Pancreas (tissue), 10 donors: ENCODE results near the gene ATXN1L. TPM values are rescaled to one million over a fixed set of nuclear protein-coding genes. Genes with fewer than 3 reads are reported as not detected.

Experiments used
- ATAC-seq, 4 donors: fragments of 200-7000 bp; cut with Tn5 transposase; one replicate each; pipeline versions ENCODE4 v1.8.0 to v1.9.1; 2020; ENCODE audit warnings: mild to moderate bottlenecking in 4 of 4, moderate library complexity in 4 of 4
- DNase-seq, 6 donors: peaks; one replicate each; pipeline ENCODE4 v3.0.0-alpha.2; 2020
- FAIRE-seq: peaks from 2 replicates; lab custom pipeline; 2012; peaks lifted over from hg19 to GRCh38; lab: Jason Lieb, UNC
- H3K27ac ChIP-seq, 4 donors: fragments of 200-600 bp; sonication (generic); 1 replicate in 3 of 4; 2 replicates in 1 of 4; pipeline versions ENCODE4 v1.5.0 to v1.8.0; 2020
- H3K27me3 ChIP-seq, 4 donors: fragments of 200-600 bp; one replicate each; pipeline ENCODE4 v1.8.0; 2021
- H3K36me3 ChIP-seq, 3 donors: fragments of 200-600 bp; sonication (generic) in 1 of 3; one replicate each; pipeline versions ENCODE4 v1.5.0 to v1.8.0; 2020 to 2021
- H3K4me1 ChIP-seq, 3 donors: fragments of 200-600 bp; one replicate each; pipeline ENCODE4 v1.8.0; 2021
- H3K4me3 ChIP-seq, 4 donors: fragments of 200-600 bp; sonication (generic) in 2 of 4; one replicate each; pipeline versions ENCODE4 v1.5.0 to v1.8.0; 2020 to 2021
- H3K9me3 ChIP-seq, 4 donors: fragments of 200-600 bp; one replicate each; pipeline ENCODE4 v1.8.0; 2021
- CTCF ChIP-seq, 4 donors: fragments of 200-600 bp; sonication (generic) in 3 of 4; IDR thresholded peaks; one replicate each; pipeline versions ENCODE4 v1.5.0 to v1.8.0; 2021; ENCODE audit warnings: antibody characterized with exemption in 4 of 4
- WGBS, 2 donors: extraction: QIAGEN DNeasy Blood & Tissue Kit; methylation state at CpG; one replicate each; pipeline ENCODE4 v1.1.7; 2013; 5-methylcytosine and 5-hydroxymethylcytosine counted together
- intact Hi-C, 3 donors: fragments of 100-400 bp; cut with DNase I; formaldehyde crosslinking; loops; one replicate each; pipeline versions ENCODE4 v1.11.1 to v1.14.2; 2022
- polyA plus RNA-seq, 2 donors: library from polyadenylated mRNA; stranded (reverse); fragments of 200-250 nt; gene quantifications; one replicate each; pipeline ENCODE4 v1.2.3, GENCODE V29; 2013
- total RNA-seq, 6 donors: library from RNA; stranded (reverse); fragmentation: NEBNext Ultra II Directional in 4 of 6; extraction: Animal tissue kit (Norgen Biotek cat#: 25700) in 4 of 6; gene quantifications; one replicate each; pipeline versions ENCODE4 v1.2.1 to v1.2.4, GENCODE V29; 2021 to 2023
- donor health status: healthy with polysubstance abuse.
- donor health status: DM: no; HTN: no; CAD: no; lungs with moderate emphysema.
- donor health status: DM: no; HTN: no; CAD: no.
- donor health status: control.
- donor health status: control.
- donor health status: Bipolar disorder and iron deficiency.
- donor health status: DM: yes; HTN: yes; CAD: no.
- donor health status: DM: no; HTN: no; CAD: no.
- donor health status: DM: no; HTN: no; CAD: no.
- donor health status: DM: yes; HTN: yes; CAD: no.

ATXN1L gene
- total RNA-seq, result 10 to 100 TPM; 10.2 to 17.4 (median 12.4) TPM
- 1 to 10 TPM; 5.5 to 6.2 TPM for polyA plus RNA-seq

GRCh38 chr16:71845639-71846430, at the start of gene ATXN1L:
ATXN1L (plus strand) TSS chr16:71845976; CDS start chr16:71849741, 3,765 bp downstream.
- peaks cover 0 to 8% (median 6%) of the 10 kb centered on the region in 3 donors for H3K4me1 ChIP-seq
- no peak for TF ChIP-seq CTCF (IDR thresholded peaks at IDR 0.05)
- H3K4me3 ChIP-seq, result peak within 1 kb of the TSS; percentile 69 to 99 (median 99)
- intact Hi-C loops, result no loop called here
- peaks cover 0 to 14% (median 5%) of the 10 kb centered on the region in 3 donors for H3K36me3 ChIP-seq
- H3K9me3 ChIP-seq, result no peaks in the 10 kb centered on the region
- DNase-seq (peak; percentile 88 to 97 (median 92)), ATAC-seq (peak; percentile 98 to 99 (median 98)), FAIRE-seq (no peak)
- H3K27me3 ChIP-seq, result no peaks in the 10 kb centered on the region
- 0 to 1% methylated on average over 38 to 62 of the region's 62 CpGs for WGBS, 2 donors
- peak within 1 kb of the TSS; percentile 82 to 90 (median 85) for H3K27ac ChIP-seq

- H3K4me3 ChIP-seq, result no peak overlapping the region
- H3K9me3 ChIP-seq, result no peaks in the 10 kb centered on the region
- no peaks in the 10 kb centered on the region for H3K27me3 ChIP-seq
- ATAC-seq (no peak), DNase-seq (no peak), FAIRE-seq (no peak)
- no peak overlapping the region for H3K27ac ChIP-seq
- 87 to 97% methylated on average over 2 of the region's 2 CpGs for WGBS, 2 donors
- intact Hi-C loops, result no loop called here
- no peaks in the 10 kb centered on the region for H3K36me3 ChIP-seq
- no peak for TF ChIP-seq CTCF (IDR thresholded peaks at IDR 0.05)
- H3K4me1 ChIP-seq, result peaks cover 0 to 6% (median 0%) of the 10 kb centered on the region in 3 donors
Observed at GRCh38 chr16:71796501-71797097, 49.2 kb upstream of the ATXN1L start.

DNA sequence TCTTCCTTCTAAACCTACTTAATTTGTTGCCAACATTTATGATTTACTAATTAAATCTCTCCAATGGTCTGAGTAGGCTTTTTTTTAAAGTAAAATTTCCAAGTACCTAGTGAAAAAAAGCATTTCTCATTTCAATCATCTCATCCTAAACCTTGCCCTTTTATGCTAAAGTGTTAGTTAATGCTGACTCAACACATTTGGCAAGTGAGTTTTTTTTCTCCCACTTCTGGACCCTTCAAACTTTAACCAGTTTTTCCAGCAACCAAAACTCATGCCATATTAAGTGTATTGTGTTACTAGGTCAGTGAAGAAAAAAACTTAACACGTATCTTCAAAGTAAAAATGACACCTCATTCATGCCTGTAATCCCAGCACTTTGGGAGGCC, 42.5 kb upstream of the ATXN1L start:
- no peak for TF ChIP-seq CTCF (IDR thresholded peaks at IDR 0.05)
- H3K4me1 ChIP-seq, result peaks cover 9 to 24% (median 9%) of the 10 kb centered on the region in 3 donors
- H3K4me3 ChIP-seq, result no peak overlapping the region
- no peak for DNase-seq
- WGBS, 2 donors, result 86 to 89% methylated on average over 1 of the region's 1 CpG
- H3K27me3 ChIP-seq, result no peaks in the 10 kb centered on the region
- no peaks in the 10 kb centered on the region for H3K36me3 ChIP-seq
- no peak overlapping the region for H3K27ac ChIP-seq
- H3K9me3 ChIP-seq, result no peaks in the 10 kb centered on the region
- FAIRE-seq, result no peak
- intact Hi-C loops, result loop anchor here in 1 of 3 donors (10.0 kb wide), 1 partner anchor 92 kb away; the partner anchor contains the start of gene IST1
- ATAC-seq, result no peak

DNA sequence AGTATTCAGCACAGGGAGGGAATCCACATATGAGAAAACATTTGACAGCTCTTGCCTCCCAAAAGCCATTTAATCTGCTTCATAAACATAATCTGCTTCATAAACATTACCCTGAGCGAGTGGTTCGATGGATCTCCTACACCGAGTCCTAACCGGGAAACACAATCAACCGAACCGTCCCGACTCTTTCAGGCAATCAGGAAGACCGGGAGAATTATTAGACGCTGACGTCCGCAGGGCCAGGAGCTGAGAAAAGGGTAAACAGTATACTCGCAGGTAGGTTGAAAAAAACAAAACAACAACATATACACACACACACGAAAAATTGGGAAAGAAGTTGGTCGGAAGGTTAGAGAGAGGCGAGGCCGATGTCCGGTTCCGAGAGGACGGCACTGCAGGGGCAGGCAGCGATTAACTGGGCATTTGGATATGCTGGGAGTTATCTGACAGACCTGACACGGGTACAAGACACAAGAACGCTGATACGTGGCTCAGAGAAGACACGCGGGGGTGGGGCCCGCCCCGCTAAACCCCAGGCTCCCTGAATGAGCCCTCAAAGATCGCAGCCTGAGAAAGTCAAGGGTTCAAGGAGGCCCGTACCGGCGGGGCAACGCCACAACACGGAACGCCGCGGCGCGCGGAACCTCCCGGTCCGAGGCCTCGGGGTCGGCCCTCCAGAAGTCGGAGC, 37.7 kb upstream of the ATXN1L start:
- 0 to 1% methylated on average over 41 to 44 of the region's 44 CpGs for WGBS, 2 donors
- Histone ChIP-seq H3K27ac (peak overlapping the region; percentile 91 to 99 (median 96)), H3K9me3 (no peaks in the 10 kb centered on the region), H3K4me3 (peak overlapping the region; percentile 73 to 98 (median 92)), H3K27me3 (no peaks in the 10 kb centered on the region), H3K36me3 (no peaks in the 10 kb centered on the region), H3K4me1 (peaks cover 9 to 24% (median 9%) of the 10 kb centered on the region in 3 donors)
- FAIRE-seq, result no peak
- DNase-seq, result peak in 3 of 6 donors; percentile 17 to 33 (median 23)
- peak; percentile 13 to 31 (median 25) for ATAC-seq
- intact Hi-C loops, result loop anchor here in 1 of 3 donors (10.0 kb wide), 1 partner anchor 87 kb away; the partner anchor contains the start of gene IST1
- no peak for TF ChIP-seq CTCF (IDR thresholded peaks at IDR 0.05)
